Activated T-helper 1 cell treated with Interleukin-2 at 50 U/mL for 16 hours (primary cell): Measurements from ENCODE around the gene SNAI1.

Experiments used
- DNase-seq: peaks from one replicate; pipeline ENCODE4 v3.0.0-alpha.2; 2020; ENCODE audit warnings: low read depth

The SNAI1 gene

DNA sequence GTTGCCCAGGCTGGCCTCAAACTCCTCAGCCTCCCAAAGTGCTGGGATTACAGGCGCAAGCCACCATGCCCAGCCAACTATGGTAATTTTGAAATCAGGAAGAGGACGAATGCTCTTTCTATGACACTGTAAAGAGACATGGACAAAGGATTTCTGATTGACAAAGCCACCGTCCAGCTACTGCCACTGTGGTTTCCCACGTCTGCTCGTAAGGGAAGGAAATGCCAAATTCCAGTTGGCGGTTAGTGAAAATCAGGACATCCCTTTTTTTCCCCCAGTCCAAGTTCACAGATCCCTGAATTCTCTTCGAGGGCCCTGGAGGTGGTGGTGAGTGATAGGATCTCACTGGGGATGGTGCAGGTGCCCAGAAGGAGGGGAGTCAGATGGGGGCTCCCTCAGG lies 31.2 kb downstream of the SNAI1 start:
- no peak for DNase-seq

DNA sequence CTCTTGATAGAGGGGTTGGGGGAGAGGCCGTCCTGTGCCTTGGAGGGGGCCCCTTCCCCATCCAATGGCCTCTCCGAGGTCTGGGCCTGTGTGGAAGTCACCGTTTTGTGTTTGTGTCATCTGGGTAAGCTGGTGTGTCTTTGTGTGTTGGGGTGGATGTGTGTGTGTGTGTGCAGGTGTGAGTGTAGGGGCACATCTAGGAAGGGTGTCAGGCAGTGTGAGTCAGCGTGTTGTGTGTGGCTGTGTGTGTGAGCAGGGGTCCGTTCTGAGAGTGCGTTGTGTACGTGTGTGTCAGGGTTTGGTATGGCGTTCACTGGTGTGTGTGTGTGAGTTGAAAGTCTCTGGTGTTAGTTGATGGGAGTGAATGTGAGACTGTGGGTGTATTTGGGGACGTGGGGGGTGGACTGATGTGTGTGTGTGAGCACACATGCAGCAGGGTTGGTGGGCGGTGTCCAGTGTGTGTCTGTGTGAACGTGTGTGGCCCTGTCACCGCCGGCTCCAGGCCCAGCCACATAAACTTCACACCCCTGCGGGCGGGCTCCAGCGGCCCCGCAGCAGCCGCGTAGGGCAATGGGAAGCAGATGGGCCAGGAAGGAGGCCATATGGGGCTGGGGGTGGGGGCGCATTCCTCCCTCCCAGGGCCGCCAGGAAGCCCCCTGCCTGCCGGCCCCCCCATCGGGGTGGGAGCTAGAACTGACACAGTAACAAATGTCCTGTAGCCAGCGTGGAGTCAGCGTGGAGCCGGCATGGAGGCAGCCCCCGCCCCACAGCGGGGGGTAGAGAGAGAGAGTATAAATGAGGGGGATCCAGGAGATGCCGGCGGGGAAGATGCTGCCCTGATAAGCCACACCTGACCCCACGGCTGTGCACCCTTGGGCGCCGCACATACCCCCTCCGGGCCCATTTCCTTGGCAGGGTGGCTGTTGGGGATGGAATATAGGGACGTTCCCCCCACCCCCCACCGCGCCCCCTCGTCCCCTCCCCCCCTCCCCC lies 32.1 kb downstream of the SNAI1 start:
- no peak for DNase-seq

DNA sequence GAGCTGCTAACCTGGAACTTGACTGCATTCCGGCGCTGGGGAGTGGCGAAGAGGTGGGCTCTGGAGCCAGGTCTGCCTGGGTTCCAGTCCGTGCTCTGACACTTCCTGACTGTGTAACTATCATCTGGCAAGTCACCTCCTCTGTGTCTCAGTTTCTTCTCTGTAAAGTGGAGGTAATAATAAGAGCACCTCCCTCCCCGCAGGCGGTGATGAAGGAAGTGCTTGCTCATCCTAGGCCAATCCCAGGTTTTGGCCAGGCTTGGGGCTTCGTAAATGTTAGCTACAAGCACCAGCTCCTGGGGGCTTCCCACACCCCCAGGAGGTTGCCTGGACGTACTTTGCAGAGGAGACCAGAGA lies 32.8 kb downstream of the SNAI1 start:
- DNase-seq, result no peak

DNA sequence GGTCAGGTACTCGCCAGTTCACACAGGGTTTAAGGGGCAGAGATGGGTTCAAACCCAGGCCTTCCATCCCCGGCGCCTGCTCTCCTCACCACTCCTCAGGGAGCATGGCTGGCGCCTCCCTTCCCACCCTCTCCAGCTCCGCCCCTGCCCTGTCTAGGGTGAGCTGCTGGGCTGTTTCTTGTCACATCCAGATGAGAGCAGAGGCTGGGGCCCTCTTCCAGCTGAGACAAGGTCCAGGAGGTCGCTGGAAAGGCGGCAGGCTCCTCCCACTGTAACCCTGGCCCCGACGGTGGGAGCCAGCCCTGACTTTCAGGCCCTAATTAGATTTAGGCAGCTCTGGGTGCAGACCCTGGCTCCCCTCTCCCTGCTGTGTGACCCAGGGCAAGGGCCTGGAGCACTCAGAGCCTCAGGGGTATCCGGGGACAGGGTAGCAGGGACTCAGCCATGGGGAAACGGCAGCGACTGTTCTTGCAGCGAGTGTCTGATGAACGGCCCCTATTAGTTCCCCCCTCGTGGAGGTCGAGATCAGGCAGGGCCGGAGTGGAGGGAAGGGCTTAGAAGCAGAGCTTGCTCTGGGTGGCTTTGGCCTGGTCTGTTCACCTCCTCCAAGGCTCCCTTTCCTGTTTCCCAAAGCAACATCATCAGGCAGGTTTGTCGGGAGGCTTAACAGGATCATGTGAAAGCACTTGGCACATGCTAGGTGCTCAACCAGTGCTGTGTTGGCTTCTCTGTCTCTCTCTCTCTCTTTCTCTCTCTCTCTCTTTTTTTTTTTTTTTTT lies 33.4 kb downstream of the SNAI1 start:
- DNase-seq, result no peak

DNA sequence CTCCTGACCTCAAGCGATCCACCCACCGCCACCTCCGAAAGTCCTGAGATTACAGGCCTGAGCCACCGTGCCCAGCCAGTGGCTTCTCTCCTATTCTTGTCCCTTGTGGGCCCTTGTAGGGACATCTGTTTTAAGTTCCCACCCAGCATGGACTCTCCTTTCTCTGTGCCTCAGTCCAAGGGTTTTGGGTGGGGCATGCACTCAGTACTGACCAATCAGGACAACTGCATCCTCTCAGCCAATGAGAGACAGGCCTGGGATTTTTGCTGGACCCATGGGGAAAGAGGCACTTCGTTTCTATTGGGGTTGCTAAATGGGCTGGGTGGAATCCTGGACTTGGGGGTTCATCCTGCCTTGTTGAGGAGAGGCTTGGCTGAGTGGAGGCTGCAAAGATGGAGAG lies 34.4 kb downstream of the SNAI1 start:
- no peak for DNase-seq

DNA sequence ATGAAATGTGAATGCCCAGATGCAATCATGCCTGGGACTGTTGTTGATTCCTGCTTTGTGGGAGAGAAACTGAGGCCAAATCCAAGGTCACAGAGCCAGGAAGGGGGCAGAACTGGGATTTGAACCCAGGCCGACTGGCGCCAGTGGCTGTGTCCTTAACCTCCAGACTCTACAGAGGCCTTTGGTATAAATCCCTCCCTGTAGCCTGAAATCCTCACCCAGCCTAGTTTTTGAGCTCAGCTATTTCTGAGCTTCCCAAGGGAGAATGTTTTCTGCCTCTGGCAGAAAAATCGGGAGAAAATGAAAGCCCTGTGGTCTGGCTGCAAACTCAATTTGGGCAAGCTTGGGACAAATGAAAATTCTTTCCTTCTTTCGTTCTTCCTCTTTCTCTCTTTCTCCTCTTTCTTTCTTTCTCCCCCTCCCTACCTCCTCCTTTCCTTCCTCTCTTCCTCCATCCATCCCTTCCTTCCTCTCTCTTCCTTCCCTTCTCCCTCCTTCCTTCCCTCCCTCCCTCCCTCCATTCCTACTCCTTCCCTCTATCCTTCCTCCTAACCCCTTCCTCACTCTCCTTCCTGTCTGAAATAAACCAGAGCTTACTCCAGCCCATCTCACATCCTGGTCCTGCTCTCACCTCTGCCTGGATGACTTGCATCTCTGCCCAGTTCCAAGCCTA lies 34.9 kb downstream of the SNAI1 start:
- no peak for DNase-seq

DNA sequence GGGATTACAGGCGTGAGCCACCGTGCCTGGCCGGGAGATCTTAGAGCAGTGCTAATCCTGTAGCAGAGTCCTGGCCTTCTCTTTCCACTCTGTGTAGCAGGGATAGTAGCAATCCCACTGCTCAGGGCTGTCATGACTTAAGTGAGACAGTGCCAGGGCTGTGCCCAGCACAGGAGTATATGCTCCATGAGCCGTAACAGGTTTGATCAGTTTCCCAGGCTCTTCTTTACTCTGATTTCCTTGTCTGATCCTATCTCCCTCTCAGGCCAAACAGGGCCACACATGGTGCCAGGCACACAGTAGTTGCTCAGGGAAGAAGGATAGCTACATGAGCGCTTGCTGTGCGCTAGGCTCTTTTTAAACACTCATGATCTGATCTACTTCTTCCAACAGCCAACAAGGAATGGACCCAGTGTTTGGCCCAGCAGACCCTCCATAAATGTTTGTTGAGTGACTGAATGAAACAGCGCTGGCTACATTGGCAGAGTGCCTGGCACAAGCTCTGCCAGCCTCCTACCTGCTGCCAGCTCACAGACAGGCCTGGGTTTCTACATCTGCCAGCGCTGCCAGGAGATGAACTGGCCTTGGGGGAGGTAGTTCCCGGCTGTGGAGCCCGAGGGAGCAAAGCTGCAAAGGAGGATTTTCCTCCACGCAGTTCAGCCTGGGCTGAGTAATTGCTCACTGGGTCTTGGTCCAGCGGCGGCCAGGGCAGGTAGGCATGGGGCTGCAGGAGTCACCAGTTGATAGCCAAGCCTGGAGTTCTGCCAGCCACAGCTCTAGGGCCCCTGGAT lies 36.9 kb downstream of the SNAI1 start:
- no peak for DNase-seq

DNA sequence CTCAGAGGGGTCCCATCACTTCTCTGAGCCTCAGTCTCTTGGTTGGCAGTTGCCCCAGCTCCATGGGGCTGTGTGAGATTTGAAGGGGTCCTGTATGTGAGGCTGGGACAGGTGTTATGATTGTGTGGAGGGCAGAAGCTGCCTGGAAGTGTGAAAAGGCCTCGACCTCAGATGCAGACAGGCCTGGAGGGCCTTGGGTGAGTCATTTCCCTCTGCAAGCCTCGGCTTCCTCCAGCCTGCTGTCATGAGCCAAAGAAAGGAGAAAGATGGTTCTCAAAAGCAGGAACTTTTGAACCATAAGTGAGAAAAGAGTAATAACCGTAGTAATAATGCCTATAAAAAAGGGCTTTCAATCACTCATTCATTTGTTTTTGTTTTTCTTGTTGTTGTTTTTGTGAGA lies 37.5 kb downstream of the SNAI1 start:
- DNase-seq, result no peak

DNA sequence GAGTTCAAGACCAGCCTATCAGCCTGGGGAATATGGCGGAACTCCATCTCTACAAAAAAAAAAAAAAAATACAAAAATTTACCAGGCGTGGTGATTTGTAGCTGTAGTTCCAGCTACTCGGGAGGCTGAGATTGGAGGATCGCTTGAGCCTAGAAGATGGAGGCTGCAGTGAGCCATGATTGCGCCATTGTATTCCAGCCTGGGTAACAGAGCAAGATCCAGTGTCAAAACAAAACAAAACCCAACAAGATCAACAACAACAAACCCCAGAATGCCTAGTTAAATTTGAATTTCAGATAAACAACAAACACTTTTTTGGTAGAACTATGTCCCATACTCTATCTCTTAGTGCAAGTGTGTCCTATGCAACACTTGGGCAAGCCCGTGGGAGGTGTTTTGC lies 39.9 kb downstream of the SNAI1 start:
- no peak for DNase-seq

DNA sequence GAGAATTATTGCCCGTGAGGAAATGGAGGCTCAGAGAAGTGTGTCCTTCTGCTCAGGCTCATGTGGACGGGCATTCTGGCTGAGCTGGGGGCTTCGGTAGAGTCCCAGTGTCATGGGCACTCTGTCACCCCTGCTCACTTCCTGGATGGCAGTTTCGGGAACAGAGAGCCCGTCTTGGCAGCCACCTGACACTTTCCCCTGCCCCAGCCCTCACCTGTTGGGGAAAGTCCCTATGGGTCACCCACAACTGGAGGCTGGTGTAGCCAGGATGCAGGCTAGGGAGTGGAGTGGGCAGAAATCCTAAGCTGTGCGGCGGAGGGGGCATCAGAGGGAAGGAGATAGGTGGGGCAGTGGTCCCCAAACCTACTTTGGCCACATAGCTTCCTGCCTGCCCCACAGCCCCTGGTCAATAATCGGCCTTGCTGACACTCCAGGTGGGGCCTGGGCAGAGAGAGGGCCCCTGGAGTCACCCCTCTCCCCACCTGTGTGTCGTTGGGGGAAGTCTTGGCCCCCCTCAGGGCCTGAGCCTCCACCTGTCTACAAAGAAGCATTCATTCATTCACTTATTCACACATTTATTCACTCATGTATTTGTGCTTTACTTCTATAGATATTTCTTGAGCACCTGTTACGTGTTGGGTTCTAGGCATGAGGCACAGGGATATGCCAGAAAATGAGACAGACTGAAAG lies 40.5 kb downstream of the SNAI1 start:
- DNase-seq, result no peak

DNA sequence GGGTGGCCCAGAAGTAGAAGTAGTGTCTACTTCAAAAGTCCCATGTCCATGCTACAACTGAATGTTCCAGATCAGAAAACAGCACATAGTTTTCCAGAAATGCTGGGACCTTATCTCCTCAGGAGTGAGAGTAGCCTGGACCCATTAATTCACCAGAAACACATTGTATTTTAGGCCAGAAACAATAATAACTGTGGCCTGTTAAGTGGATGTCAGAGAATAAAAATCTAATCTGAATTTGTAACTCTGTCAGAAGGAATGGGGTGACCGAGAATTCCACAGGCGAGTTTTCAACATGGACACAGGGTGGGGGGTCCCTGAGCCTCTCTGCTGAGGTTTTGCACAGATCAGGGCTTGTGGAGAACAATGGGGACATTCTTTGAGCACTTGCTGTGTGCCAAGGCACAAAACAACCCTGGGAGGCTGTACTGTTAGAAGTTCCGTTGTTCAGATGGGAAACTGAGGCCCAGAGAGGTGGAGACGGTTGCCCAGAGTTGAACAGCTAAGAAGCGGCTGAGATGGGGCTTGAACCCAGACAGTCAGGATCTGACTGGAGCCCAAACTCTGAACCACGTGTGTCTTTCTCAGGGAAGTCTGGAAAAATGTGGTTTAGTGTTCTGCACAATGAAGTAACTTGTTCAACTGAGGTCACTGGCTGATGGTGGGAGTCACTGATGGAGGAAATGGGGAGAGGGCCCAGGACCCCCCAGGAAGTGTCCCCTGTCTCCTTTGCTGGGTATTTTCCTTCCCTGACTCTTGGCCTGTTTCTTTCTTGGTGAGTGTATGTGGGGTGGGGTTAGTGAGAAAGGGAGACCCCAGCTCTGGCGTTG lies 44.2 kb downstream of the SNAI1 start:
- DNase-seq, result no peak

DNA sequence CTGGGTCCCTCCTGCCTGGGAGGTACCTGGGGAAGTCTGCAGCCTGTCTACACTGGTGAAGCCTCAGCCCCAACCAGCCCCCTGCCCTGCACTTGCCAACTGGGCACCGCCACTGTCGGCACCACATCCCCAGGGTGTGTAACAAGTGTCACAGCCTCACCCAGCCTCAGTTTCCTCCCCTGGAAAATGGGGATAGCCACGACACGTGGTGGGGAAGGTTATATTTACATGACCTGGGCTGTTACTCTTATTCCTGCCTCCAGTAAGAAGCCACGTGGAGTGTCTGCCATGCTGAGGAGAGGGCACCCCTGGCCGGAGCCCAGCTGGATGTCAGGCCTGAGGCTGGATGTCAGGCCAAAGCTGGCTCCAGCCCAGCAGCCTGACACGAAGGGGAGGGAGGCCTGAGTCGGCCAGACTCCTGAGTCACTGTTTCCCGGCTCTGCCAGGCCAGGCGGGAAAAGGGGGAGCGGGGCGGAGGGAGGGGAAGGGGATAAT lies 44.9 kb downstream of the SNAI1 start:
- DNase-seq, result no peak

DNA sequence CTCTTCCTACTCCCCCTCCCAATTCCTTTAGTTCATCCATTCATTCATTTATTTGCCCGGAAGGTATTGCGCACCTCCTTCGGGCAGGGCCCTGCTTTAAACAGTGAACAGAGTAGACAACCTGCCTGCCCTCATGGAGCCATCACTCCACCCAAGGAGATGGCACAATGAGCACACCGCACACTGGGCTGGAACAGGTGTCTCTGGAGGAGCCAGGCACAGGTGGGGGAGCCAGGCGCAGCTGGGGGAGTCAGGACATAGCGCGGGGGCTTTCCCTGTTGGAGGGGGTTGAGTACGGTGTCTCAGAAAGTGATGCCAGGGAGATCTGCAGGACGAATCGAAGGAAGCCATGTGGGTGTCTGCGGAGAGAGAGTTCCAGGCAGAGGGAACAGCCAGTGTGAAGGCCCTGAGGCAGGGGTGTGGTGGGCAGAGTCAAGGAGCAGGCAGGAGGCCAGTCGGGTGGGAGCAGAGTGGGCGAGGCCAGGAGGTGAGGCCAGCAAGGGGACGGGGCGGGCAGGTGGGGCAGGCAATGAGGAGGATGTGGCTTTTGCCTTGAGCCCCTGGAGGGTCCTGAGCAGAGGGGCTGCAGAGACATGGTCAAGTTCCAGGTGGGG lies 46.4 kb downstream of the SNAI1 start:
- no peak for DNase-seq

DNA sequence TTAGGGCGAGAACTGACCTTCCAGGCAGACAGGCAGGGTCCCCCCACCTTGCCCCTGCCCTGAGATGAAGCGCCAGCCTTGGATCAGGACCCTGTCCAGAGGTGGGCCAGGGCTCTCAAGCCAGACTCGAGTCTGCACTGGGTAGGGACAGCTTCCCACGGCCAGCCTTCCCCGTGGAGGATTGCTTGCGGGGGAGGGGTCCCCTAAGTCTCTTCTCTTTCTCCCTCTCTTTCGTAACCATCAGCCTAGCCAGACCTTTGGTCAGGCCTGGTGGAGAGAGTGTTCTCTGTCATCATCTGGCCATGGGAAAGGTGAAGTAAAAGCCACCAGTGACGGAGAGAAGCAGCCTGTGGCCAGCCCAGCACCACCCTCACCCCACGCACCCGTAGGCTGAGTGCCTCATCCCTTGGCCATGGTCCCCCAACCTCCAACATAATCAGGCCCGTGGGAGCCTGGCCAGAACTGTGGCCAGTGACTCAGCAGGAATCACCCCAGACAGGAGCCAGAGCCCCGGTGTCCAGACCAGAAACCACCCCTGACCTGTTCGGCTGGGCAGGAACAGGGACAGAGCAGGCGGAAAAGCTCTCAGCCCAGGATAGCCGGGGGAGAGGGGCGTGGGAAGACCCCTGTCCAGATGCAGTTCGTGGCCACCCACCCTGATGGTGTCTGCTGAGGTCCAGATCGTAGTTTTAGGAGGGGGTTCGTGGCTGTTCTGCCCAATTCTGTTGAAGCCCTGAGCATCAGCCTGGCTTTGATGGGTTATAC lies 47.1 kb downstream of the SNAI1 start:
- no peak for DNase-seq

DNA sequence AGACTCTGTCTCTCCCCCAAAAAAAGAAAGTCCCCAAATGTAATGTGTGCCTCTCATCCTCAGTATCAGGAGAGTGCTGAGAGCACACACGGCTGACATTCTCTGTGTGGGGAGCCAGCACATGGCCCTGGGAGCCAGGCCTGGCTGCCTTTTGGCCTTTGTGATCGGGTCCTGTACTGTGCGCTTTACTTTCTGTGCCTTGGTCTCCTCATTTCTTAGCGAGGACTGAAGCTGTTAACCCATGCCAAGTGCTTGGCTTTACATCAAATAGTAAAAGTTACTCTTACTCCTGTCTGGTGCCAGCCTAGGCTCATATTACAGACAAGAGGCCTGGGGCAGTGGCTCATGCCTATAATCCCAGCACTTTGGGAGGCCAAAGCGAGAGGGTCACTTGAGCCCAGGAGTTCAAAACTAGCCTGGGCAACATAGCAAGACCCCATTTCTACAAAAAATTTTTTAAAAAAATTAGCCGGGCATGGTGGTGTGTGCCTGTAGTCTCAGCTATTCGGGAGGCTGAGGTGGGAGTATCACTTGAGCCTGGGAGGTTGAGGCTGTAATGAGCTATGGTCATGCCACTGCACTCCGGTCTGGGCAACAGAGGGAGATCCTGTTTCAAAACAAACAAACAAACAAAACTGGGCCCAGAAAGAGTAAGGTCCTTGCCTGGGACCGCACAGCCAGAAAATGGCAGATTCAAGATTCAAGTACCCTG lies 50.3 kb downstream of the SNAI1 start:
- DNase-seq, result no peak

DNA sequence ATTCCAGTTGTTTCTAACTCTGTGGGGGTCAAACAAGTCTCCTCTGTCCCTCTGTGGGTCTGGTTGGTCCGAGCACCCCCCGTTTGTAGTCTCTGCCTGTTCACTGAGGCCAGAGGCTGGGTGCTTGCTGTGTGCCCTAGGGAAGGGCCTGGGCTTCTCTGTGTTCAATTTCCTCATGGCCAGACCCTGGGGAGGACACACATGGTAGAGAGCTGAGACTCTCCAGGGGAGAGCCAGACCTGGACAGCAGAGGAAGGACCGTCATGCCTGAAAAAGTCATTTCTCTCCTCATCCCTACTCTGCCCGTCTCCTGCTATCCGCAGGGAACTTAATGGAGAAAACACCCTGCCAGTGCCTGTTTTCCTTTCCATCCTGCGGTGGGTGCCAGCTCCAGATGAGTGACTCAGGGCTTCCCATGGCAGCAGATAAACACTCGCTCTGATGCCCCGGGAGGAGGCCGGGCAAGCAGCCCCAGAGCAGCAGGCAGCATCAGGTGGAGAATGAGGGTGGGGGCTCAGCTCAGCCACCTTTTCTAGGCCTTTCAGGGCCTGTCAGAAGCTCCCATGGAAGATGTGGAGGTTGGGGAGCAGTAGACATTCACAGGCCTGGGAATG lies 51.9 kb downstream of the SNAI1 start:
- DNase-seq, result no peak

DNA sequence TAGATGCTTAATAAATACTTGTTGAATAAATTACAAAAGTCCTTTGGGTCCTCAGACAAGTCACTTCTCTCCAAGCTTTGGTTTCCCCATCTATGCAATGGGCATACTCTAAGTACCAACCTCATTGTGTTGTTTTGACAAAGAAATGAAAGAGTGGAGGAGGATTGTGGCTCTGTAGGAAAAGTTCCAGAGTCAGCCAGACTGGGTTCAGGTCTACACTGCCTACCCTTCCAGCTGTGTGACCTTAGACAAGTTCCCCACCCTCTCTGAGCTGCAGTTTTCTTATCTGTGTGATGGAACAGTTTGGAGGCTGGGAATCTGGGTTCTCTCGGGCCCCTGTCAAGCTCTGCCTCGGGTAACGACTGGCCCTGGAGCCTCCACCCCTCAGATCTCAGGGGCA lies 53.9 kb downstream of the SNAI1 start:
- DNase-seq, result no peak

DNA sequence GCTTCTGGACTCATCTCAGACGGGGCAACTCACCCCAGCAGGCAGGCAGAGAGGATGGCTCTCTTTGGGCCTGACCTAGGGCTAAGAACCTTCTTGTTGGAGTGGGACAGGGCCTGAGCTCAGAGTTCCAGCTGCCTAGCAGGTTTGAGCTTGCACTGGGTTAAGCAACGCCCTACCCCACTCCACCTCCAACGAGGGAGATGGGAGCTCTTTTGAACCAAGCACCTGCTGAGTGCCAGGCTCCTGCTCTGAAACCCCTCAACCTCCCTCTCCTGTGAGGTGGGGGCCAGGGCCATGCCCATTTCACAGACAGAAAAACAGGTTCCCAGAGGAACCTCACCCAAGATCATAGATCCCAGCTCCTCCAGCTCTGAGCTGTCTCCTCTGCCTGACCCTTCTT lies 54.3 kb downstream of the SNAI1 start:
- DNase-seq, result no peak
